Neural cell (in vitro differentiated cells): ENCODE results near the gene THRB. TPM values are rescaled to one million over a fixed set of nuclear protein-coding genes. Genes with fewer than 3 reads are reported as not detected.

Experiments used
- H2AFZ ChIP-seq: fragments of 200-600, 300-800 bp; sonication (generic), shearing (Covaris generic); 2 replicates; pipeline ENCODE4 v1.6.0; 2014; ENCODE audit warnings: low read depth, mild to moderate bottlenecking, antibody characterized with exemption, low read length, moderate library complexity
- H3F3A ChIP-seq: fragments of 200-600 bp; shearing (Covaris generic); 2 replicates; pipeline ENCODE4 v1.6.1; 2016; ENCODE audit warnings: mild to moderate bottlenecking, moderate library complexity, mixed read lengths, antibody characterized with exemption, low read length; ENCODE audit not compliant: insufficient read depth, poor library complexity, severe bottlenecking
- H3K27ac ChIP-seq: fragments of 200-600, 300-800 bp; sonication (generic), shearing (Covaris generic); 2 replicates; pipeline ENCODE4 v1.5.1; 2014; ENCODE audit warnings: mild to moderate bottlenecking, low read length, moderate library complexity
- H3K27me3 ChIP-seq: fragments of 300-800, 200-600 bp; sonication (generic), shearing (Covaris generic); 2 replicates; pipeline ENCODE4 v1.6.0; 2014; ENCODE audit warnings: mild to moderate bottlenecking, low read depth, low read length, moderate library complexity; ENCODE audit not compliant: insufficient read depth
- H3K36me3 ChIP-seq: fragments of 300-800, 200-600 bp; sonication (generic), shearing (Covaris generic); 2 replicates; pipeline ENCODE4 v1.5.1; 2014; ENCODE audit warnings: mild to moderate bottlenecking, antibody characterized with exemption, low read length, moderate library complexity; ENCODE audit not compliant: insufficient read depth
- H3K4me2 ChIP-seq: fragments of 300-800, 200-600 bp; sonication (generic), shearing (Covaris generic); 2 replicates; pipeline ENCODE4 v1.6.0; 2014; ENCODE audit warnings: mild to moderate bottlenecking, low read length
- H3K4me3 ChIP-seq: fragments of 300-800, 200-600 bp; sonication (generic), shearing (Covaris generic); 2 replicates; pipeline ENCODE4 v1.5.1; 2014; ENCODE audit warnings: mild to moderate bottlenecking, low read length, moderate library complexity
- H3K79me2 ChIP-seq: fragments of 200-600 bp; shearing (Covaris generic); replicated peaks from 2 replicates; pipeline ENCODE4 v1.6.0; 2014; ENCODE audit warnings: mild to moderate bottlenecking, low read length, moderate library complexity; ENCODE audit not compliant: insufficient read depth
- H3K9ac ChIP-seq: fragments of 300-800, 200-600 bp; sonication (generic), shearing (Covaris generic); 2 replicates; pipeline ENCODE4 v1.6.1; 2016; ENCODE audit warnings: mild to moderate bottlenecking, low read length, mixed read lengths
- H3K9me2 ChIP-seq: fragments of 200-600 bp; shearing (Covaris generic); 2 replicates; pipeline ENCODE4 v1.6.1; 2016; ENCODE audit warnings: mild to moderate bottlenecking, low read length, mixed read lengths; ENCODE audit not compliant: insufficient read depth
- H3K9me3 ChIP-seq: fragments of 200-600, 300-800 bp; sonication (generic), shearing (Covaris generic); 2 replicates; pipeline ENCODE4 v1.6.1; 2016; ENCODE audit warnings: mild to moderate bottlenecking, mixed run types, low read length, moderate library complexity, mixed read lengths
- H4K20me1 ChIP-seq: fragments of 200-600 bp; shearing (Covaris generic); 2 replicates; pipeline ENCODE4 v1.6.1; 2016; ENCODE audit warnings: mild to moderate bottlenecking, mixed run types; ENCODE audit not compliant: insufficient read depth
- CTCF ChIP-seq: fragments of 450-650 bp; IDR thresholded peaks from 2 replicates; pipeline ENCODE4 v1.5.1; 2014; ENCODE audit warnings: antibody characterized with exemption, mild to moderate bottlenecking, moderate library complexity; ENCODE audit not compliant: poor library complexity, severe bottlenecking
- EP300 ChIP-seq: fragments of 450-650 bp; conservative IDR thresholded peaks from 2 replicates; pipeline ENCODE4 v1.6.1; 2014; ENCODE audit warnings: antibody characterized with exemption, mild to moderate bottlenecking, moderate library complexity; ENCODE audit not compliant: poor library complexity, severe bottlenecking
- EZH2 ChIP-seq: fragments of 200-600, 300-800 bp; shearing (Covaris generic), sonication (generic); IDR thresholded peaks from 2 replicates; pipeline ENCODE4 v1.6.1; 2014; ENCODE audit warnings: antibody characterized with exemption, low read length, borderline replicate concordance, mild to moderate bottlenecking; ENCODE audit not compliant: insufficient read depth, poor library complexity, severe bottlenecking
- MXI1 ChIP-seq: fragments of 450-650 bp; conservative IDR thresholded peaks from 2 replicates; pipeline ENCODE4 v1.6.1; 2014; ENCODE audit warnings: antibody characterized with exemption, mild to moderate bottlenecking; ENCODE audit not compliant: poor library complexity, severe bottlenecking
- POLR2AphosphoS5 ChIP-seq: IDR thresholded peaks from 2 replicates; pipeline ENCODE4 v1.6.1; 2012
- RAD21 ChIP-seq: fragments of 450-650 bp; conservative IDR thresholded peaks from 2 replicates; pipeline ENCODE4 v1.6.1; 2014; ENCODE audit warnings: antibody characterized with exemption, mild to moderate bottlenecking, moderate library complexity
- REST ChIP-seq: IDR thresholded peaks from 2 replicates; pipeline ENCODE4 v1.6.1; 2012; ENCODE audit warnings: borderline replicate concordance
- SMC3 ChIP-seq: fragments of 450-650 bp; conservative IDR thresholded peaks from 2 replicates; pipeline ENCODE4 v1.6.1; 2014; ENCODE audit warnings: antibody characterized with exemption, mild to moderate bottlenecking, moderate library complexity; ENCODE audit not compliant: poor library complexity
- TAF1 ChIP-seq: IDR thresholded peaks from 2 replicates; pipeline ENCODE4 v1.6.1; 2012; ENCODE audit warnings: low read depth
- polyA plus RNA-seq: library from polyadenylated mRNA; depleted of rRNA; stranded (reverse); fragments of >200 nt; gene quantifications from 2 replicates; pipeline ENCODE4 v1.2.3, GENCODE V29; 2014

The THRB gene
- polyA plus RNA-seq, 1 donor from 2014 or later, result 1.7 TPM

- no peaks in the 10 kb centered on the region for H3K36me3 ChIP-seq
- no peak overlapping the region for H2AFZ ChIP-seq
- TF ChIP-seq POLR2AphosphoS5, result no peak
- no peak for TF ChIP-seq MXI1
- TF ChIP-seq TAF1, result no peak
- TF ChIP-seq EP300, result no peak
- no peak for TF ChIP-seq REST
- no peak for TF ChIP-seq EZH2
- TF ChIP-seq SMC3, result no peak
- no peak for TF ChIP-seq CTCF
- no peak for TF ChIP-seq RAD21
- H3K4me2 ChIP-seq, result no peak overlapping the region
- H3K79me2 ChIP-seq, result no peaks in the 10 kb centered on the region
- H3K4me3 ChIP-seq, result no peak overlapping the region
- H3K9me3 ChIP-seq, result no peaks in the 10 kb centered on the region
- H3K27ac ChIP-seq, result no peak overlapping the region
- no peaks in the 10 kb centered on the region for H3K9me2 ChIP-seq
- no peaks in the 10 kb centered on the region for H4K20me1 ChIP-seq
- H3F3A ChIP-seq, result no peaks in the 10 kb centered on the region
- no peaks in the 10 kb centered on the region for H3K27me3 ChIP-seq
- H3K9ac ChIP-seq, result no peak overlapping the region
These were observed 92.9 kb downstream of the THRB start for GRCh38 chr3:24401811-24402185.

GRCh38 chr3:24401090-24401810, 93.4 kb downstream of the THRB start:
- Histone ChIP-seq H3K27me3 (no peaks in the 10 kb centered on the region), H3K9ac (no peak overlapping the region), H3K4me3 (no peak overlapping the region), H3K36me3 (no peaks in the 10 kb centered on the region), H3K27ac (no peak overlapping the region), H4K20me1 (no peaks in the 10 kb centered on the region), H2AFZ (no peak overlapping the region), H3K79me2 (no peaks in the 10 kb centered on the region), H3K9me3 (no peaks in the 10 kb centered on the region), H3F3A (no peaks in the 10 kb centered on the region), H3K4me2 (no peak overlapping the region), H3K9me2 (no peaks in the 10 kb centered on the region)
- TF ChIP-seq MXI1 (no peak), EZH2 (no peak), EP300 (no peak), CTCF (no peak), TAF1 (no peak), REST (no peak), SMC3 (no peak), RAD21 (no peak), POLR2AphosphoS5 (no peak)
